ENCODE data around the gene UGT1A10.

DNA sequence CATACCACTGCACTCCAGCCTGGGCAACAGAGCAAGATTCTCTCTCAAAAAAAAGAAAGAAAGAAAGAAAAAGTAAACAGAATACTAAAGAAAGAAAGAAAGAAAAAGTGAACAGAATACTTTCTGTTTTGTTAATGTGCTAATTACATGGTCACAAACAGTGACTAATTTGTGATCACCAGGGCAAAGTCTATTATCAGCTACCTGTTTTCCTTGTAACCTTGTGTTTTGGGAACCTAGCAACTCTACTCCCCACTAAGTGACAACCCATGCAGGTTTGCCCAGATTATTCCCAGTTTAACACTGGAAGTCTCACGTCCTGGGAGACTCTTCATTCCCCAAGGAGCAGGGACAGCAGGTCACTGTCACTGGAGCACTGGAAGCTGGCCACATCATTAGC lies 18.8 kb downstream of the UGT1A10 start:
- no peak for TF ChIP-seq CTCF (IDR thresholded peaks at IDR 0.05)
- TF ChIP-seq EZH2 (IDR thresholded peaks at IDR 0.05; ENCODE audit: borderline replicate concordance, insufficient read depth, low read depth, low read length, poor library complexity, severe bottlenecking): no peak
